GM23338 (cell line): ENCODE data around the gene WNT5B.

ENCODE experiments used
- CREB1 ChIP-seq: fragments of 250-450 bp; sonication (Bioruptor Pico); IDR thresholded peaks from 2 replicates; pipeline ENCODE4 v1.5.0; 2020; ENCODE audit warnings: low read depth, mild to moderate bottlenecking, moderate library complexity
- CTCF ChIP-seq, 2 experiments: fragments of 200-600 bp in 1 of 2; sonication (generic) in 1 of 2; conservative IDR thresholded peaks; 2 replicates each; pipeline versions ENCODE4 v1.5.1 to v1.6.1; 2016 to 2017; ENCODE audit warnings: antibody characterized with exemption in 2 of 2, low read depth in 2 of 2, mild to moderate bottlenecking in 2 of 2, moderate library complexity in 1 of 2
- EZH2 ChIP-seq: fragments of 200-600 bp; sonication (generic); IDR thresholded peaks from one replicate; pipeline ENCODE4 v1.8.0; 2017; ENCODE audit warnings: antibody characterized with exemption, mild to moderate bottlenecking, low read depth; ENCODE audit not compliant: unreplicated experiment
- EZH2phosphoT487 ChIP-seq: fragments of 200-600 bp; sonication (generic); IDR thresholded peaks from one replicate; pipeline ENCODE4 v1.8.1; 2018; ENCODE audit warnings: antibody characterized with exemption; ENCODE audit not compliant: unreplicated experiment
- JUNB ChIP-seq: IDR thresholded peaks from one replicate; pipeline ENCODE4 v1.6.1; 2016; ENCODE audit warnings: antibody characterized with exemption; ENCODE audit not compliant: unreplicated experiment
- NANOG ChIP-seq: IDR thresholded peaks from 2 replicates; pipeline ENCODE4 v1.6.1; 2016; ENCODE audit warnings: antibody characterized with exemption, borderline replicate concordance
- POLR2AphosphoS5 ChIP-seq: IDR thresholded peaks from 2 replicates; pipeline ENCODE4 v1.6.1; 2016; ENCODE audit warnings: antibody characterized with exemption, low read depth
- REST ChIP-seq: IDR thresholded peaks from one replicate; pipeline ENCODE4 v1.6.1; 2018; ENCODE audit warnings: antibody characterized with exemption; ENCODE audit not compliant: unreplicated experiment

GRCh38 chr12:1635301-1636095 is 6.5 kb downstream of the WNT5B start:
- TF ChIP-seq EZH2phosphoT487 (no peak), CTCF (conservative IDR thresholded peaks at IDR 0.05; ENCODE audit: low read depth in 2 of 2) (no peak), EZH2 (no peak), REST (no peak), POLR2AphosphoS5 (no peak), NANOG (no peak), CREB1 (CRISPR knock-in tag) (no peak), JUNB (no peak)
